ENCODE results near the gene TEX38. TPM values are rescaled to one million over a fixed set of nuclear protein-coding genes. Genes with fewer than 3 reads are reported as not detected.

The TEX38 gene
- total RNA-seq, 3 donors from 2014 or later: not detected

GRCh38 chr1:46721204-46721603, 49.5 kb downstream of the TEX38 start:
- Histone ChIP-seq H3K4me1 (ENCODE audit: low read depth) (peaks cover 29% of the 10 kb centered on the region), H3K36me3 (ENCODE audit: low read depth) (no peaks in the 10 kb centered on the region), H3K4me3 (no peak overlapping the region), H3K9me3 (no peaks in the 10 kb centered on the region)
- no peak for TF ChIP-seq CTCF (IDR thresholded peaks at IDR 0.05)
- no peak for DNase-seq
- ATAC-seq: no peak
- intact Hi-C loops (cut with DNase I, micrococcal nuclease): loop anchor here in 1 of 2 donors (10.0 kb wide), 1 partner anchor 96 kb away; no protein-coding TSS in a partner anchor

- intact Hi-C loops (cut with DNase I, micrococcal nuclease): loop anchor here in 1 of 2 donors (10.0 kb wide), 1 partner anchor 97 kb away; no protein-coding TSS in a partner anchor
- ATAC-seq: no peak
- H3K4me3 ChIP-seq: no peak overlapping the region
- H3K9me3 ChIP-seq: no peaks in the 10 kb centered on the region
- TF ChIP-seq CTCF (IDR thresholded peaks at IDR 0.05): no peak
- no peaks in the 10 kb centered on the region for H3K36me3 ChIP-seq (ENCODE audit: low read depth)
- H3K4me1 ChIP-seq (ENCODE audit: low read depth): peaks cover 24% of the 10 kb centered on the region
- no peak for DNase-seq
Measured at GRCh38 chr1:46721686-46722205, 50.1 kb downstream of the TEX38 start.

Other genes with a start within 250 kb of the TEX38 start
- not detected for gene DMBX1, start 182.0 kb upstream of the TEX38 start, total RNA-seq
- gene KNCN, start 120.2 kb upstream of the TEX38 start, total RNA-seq: not detected
- gene MKNK1, start 67.6 kb upstream of the TEX38 start, total RNA-seq: 10 to 100 TPM; 51.5 to 65.7 (median 59.3) TPM
- gene MOB3C, start 55.0 kb upstream of the TEX38 start, total RNA-seq: 10 to 100 TPM; 15.4 to 24.4 (median 17.4) TPM
- gene ATPAF1, start 3.5 kb upstream of the TEX38 start, total RNA-seq: 10 to 100 TPM; 49.7 to 54.9 (median 52.6) TPM
- 100 to 1,000 TPM; 115 to 137 (median 122) TPM for gene EFCAB14, start 47.3 kb downstream of the TEX38 start, total RNA-seq
- gene CYP4B1, start 127.2 kb downstream of the TEX38 start, total RNA-seq: 10 to 100 TPM in 1 of 3 donors, 1 to 10 TPM in 1, under 1 TPM in 1; 0.98 to 11.0 (median 5.5) TPM